ENCODE results near the gene TIMD4. TPM values are rescaled to one million over a fixed set of nuclear protein-coding genes. Genes with fewer than 3 reads are reported as not detected.

The TIMD4 gene
- total RNA-seq, 1 donor from 2014 or later = not detected

DNA sequence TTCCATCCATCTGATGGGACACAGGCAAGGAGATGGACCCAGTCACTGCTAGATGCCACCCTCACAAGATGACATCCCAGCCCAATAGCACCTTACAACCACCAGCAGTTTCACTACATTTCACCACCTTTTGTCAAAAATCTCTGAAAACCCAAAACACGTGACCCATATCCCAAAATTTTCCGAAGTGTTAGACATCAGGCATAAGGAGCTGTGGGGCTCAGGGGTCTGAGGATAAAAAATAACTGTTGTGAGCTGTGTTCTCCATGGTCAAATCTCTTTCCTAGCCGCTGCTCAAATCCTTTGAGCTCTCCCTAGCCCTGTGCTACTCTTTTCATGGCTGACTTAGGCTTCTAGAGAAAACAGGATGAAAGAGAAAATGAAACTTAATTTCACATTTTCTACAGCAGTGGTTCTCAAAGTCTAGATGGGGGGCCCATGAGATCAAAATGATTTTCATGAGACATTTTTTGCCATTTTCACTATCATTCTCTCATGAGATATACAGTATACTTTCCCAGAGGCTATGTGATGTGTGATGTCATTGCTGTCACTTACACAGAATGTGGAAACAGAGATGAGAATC lies 40.7 kb downstream of the TIMD4 start:
- H3K27me3 Mint-ChIP-seq = no peaks in the 10 kb centered on the region
- ChIA-PET POLR2A (no interaction called here), CTCF (no interaction called here)
- TF ChIP-seq, protein P1, sequence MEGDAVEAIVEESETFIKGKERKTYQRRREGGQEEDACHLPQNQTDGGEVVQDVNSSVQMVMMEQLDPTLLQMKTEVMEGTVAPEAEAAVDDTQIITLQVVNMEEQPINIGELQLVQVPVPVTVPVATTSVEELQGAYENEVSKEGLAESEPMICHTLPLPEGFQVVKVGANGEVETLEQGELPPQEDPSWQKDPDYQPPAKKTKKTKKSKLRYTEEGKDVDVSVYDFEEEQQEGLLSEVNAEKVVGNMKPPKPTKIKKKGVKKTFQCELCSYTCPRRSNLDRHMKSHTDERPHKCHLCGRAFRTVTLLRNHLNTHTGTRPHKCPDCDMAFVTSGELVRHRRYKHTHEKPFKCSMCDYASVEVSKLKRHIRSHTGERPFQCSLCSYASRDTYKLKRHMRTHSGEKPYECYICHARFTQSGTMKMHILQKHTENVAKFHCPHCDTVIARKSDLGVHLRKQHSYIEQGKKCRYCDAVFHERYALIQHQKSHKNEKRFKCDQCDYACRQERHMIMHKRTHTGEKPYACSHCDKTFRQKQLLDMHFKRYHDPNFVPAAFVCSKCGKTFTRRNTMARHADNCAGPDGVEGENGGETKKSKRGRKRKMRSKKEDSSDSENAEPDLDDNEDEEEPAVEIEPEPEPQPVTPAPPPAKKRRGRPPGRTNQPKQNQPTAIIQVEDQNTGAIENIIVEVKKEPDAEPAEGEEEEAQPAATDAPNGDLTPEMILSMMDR (IDR thresholded peaks at IDR 0.05) = no peak
- ATAC-seq (ENCODE audit: low read depth) = no peak
- intact Hi-C loops (cut with micrococcal nuclease) = no loop called here
- H3K9me3 Mint-ChIP-seq = no peaks in the 10 kb centered on the region
- no peaks in the 10 kb centered on the region for H3K36me3 Mint-ChIP-seq (ENCODE audit: low read depth)
- peaks cover 26% of the 10 kb centered on the region for H3K4me1 Mint-ChIP-seq
- H3K27ac Mint-ChIP-seq = no peak overlapping the region
- H3K4me3 Mint-ChIP-seq = no peak overlapping the region
- no peak for DNase-seq

- Mint-ChIP-seq H3K4me1 (peaks cover 26% of the 10 kb centered on the region), H3K4me3 (no peak overlapping the region), H3K27ac (no peak overlapping the region), H3K27me3 (no peaks in the 10 kb centered on the region), H3K36me3 (ENCODE audit: low read depth) (no peaks in the 10 kb centered on the region), H3K9me3 (no peaks in the 10 kb centered on the region)
- POLR2A ChIA-PET = no interaction called here
- no peak for DNase-seq
- TF ChIP-seq, protein P1 (IDR thresholded peaks at IDR 0.05) = no peak
- intact Hi-C loops (cut with micrococcal nuclease) = no loop called here
- CTCF ChIA-PET = no interaction called here
- no peak for ATAC-seq (ENCODE audit: low read depth)
Observed at GRCh38 chr5:156920861-156921431, 42.1 kb downstream of the TIMD4 start.

DNA sequence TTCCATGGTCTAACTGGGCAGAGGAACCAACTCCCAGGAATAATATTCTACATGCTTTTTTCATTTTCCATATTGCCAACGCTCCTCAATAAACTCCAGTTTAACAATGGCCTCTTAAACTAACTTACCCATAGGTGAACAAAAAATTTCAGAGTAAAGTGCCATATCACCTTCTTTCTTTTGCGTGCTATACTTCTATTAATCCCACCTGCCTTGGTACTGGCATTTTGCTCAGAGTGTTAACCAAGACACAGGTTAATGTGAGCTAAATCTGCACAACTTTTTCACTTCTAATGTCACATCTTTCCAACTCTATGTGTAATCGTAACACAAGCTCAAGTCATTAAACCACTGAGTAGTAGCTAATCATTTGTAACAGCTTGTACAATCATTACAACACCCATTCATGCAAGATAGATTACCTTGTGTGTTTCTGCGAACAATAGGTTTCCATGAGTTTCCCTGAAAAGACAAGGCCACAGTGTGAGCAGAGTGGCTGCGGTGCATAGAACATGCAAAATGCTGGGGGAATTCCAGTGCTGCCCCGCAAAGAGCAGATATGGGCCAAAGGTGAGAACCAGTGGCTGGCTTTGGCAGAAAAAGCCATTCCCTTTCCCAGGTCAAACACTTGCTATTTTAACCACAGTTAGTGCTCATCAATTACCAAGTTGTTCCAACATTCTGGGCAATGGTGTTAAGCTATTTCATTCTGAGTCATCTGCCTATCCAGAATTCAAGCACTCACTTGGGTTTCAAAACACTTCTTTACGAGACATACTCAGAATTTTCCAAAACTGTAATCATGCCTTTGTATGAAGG lies 42.8 kb downstream of the TIMD4 start:
- H3K36me3 Mint-ChIP-seq (ENCODE audit: low read depth) = no peaks in the 10 kb centered on the region
- no peaks in the 10 kb centered on the region for H3K27me3 Mint-ChIP-seq
- CTCF ChIA-PET = no interaction called here
- TF ChIP-seq, protein P1 (IDR thresholded peaks at IDR 0.05) = no peak
- POLR2A ChIA-PET = no interaction called here
- intact Hi-C loops (cut with micrococcal nuclease) = no loop called here
- peaks cover 26% of the 10 kb centered on the region for H3K4me1 Mint-ChIP-seq
- no peak for DNase-seq
- no peak for ATAC-seq (ENCODE audit: low read depth)
- H3K27ac Mint-ChIP-seq = no peak overlapping the region
- H3K9me3 Mint-ChIP-seq = no peaks in the 10 kb centered on the region
- H3K4me3 Mint-ChIP-seq = no peak overlapping the region

DNA sequence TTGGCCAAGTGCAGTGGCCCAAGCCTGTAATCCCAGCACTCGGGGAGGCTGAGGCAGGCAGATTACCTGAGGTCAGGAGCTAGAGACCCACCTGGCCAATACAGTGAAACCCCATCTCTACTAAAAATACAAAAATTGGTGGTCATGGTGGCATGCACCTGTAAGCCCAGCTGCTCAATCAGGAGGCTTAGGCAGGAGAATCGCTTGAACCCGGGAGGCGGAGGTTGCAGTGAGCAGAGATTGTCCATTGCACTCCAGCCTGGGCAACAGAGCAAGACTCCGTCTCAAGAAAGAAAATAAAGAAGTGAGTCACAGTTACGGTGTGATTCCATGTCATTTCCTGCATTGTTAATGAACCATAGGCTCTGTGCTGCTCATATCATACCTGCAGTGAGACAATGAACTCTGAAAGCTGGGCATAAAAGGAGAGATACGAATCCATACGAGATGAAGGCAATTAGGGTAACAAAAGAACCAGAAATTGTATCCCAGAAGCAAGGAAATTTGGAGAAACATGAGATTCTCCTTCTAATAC lies 44.6 kb downstream of the TIMD4 start:
- H3K4me1 Mint-ChIP-seq = peaks cover 43% of the 10 kb centered on the region
- H3K36me3 Mint-ChIP-seq (ENCODE audit: low read depth) = no peaks in the 10 kb centered on the region
- H3K9me3 Mint-ChIP-seq = no peaks in the 10 kb centered on the region
- ChIA-PET POLR2A (no interaction called here), CTCF (no interaction called here)
- H3K27ac Mint-ChIP-seq = no peak overlapping the region
- no peak overlapping the region for H3K4me3 Mint-ChIP-seq
- TF ChIP-seq, protein P1 (IDR thresholded peaks at IDR 0.05) = no peak
- H3K27me3 Mint-ChIP-seq = no peaks in the 10 kb centered on the region
- intact Hi-C loops (cut with micrococcal nuclease) = loop anchor here (10.0 kb wide), 1 partner anchor 186 kb away; the partner anchor contains the start of gene HAVCR2
- DNase-seq (no peak), ATAC-seq (ENCODE audit: low read depth) (no peak)

DNA sequence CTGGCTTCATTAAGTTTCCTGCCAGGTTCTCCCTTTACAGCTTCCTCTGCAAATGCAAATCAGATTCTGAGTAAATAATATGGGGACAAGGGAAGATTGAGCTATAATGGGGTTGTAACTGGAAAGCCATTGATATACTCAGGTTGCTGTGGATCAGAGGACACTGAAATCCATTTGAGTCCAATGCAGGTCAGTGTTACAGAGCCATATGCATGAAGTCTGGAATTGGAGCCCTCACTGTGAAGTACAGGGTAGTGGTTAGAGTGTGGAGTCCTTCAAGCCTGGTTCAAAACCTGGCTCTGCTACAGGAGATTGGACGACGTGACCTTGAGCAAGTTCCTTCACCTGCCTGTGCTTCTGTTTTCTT lies 48.7 kb downstream of the TIMD4 start:
- Mint-ChIP-seq H3K4me3 (no peak overlapping the region), H3K27ac (peak overlapping the region; percentile 82), H3K36me3 (ENCODE audit: low read depth) (no peaks in the 10 kb centered on the region), H3K9me3 (no peaks in the 10 kb centered on the region), H3K4me1 (peaks cover 33% of the 10 kb centered on the region), H3K27me3 (no peaks in the 10 kb centered on the region)
- ATAC-seq (ENCODE audit: low read depth) (no peak), DNase-seq (no peak)
- ChIA-PET CTCF (no interaction called here), POLR2A (no interaction called here)
- TF ChIP-seq, protein P1 (IDR thresholded peaks at IDR 0.05) = no peak
- intact Hi-C loops (cut with micrococcal nuclease) = loop anchor here (2.0 to 10.0 kb wide), 2 partner anchors 20 to 190 kb away; partner anchors contain the start of gene HAVCR2

All from activated B cell treated with CpG ODN at 0.5 μM for 24 hours (primary cell).